Measurements from ENCODE around the gene TBPL2. TPM values are rescaled to one million over a fixed set of nuclear protein-coding genes. Genes with fewer than 3 reads are reported as not detected.
"Not testable (repeated sequence)": the region's sequence is repeated elsewhere in the genome, so short reads cannot be mapped to it uniquely, and the experiment has no call there.

Gene TBPL2
- total RNA-seq (2021; fragmentation: NEBNext Ultra II Directional; extraction: Animal tissue kit (Norgen Biotek cat#: 25700)): not detected
- long read RNA-seq: 0 reads

DNA sequence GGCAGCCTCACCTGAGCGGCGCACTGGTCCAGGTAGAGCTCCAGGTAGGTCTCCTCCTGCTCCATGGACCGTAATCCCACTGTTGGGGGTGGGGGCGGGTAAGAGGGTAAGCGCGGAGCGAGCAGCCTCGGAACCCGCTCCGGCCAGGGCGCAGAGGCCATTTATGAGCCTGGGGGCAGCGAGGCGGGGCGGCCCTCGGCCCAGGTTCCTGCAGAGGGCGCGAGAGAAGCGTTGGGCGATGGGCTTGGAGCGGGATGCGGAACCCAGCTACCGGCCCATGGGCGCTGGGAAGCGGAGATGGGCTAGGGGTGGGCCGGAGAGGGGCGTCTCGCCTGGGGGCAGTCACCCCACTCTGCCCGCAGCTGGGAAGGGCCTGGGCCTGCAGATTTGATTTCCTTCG, at the start of gene TBPL2:
Gene TBPL2, minus strand, starts transcription at position 232 of the 400 bp plus-strand sequence. Its CDS starts 167 bp downstream, at position 65.
- Mint-ChIP-seq H3K4me3 (no peak within 1 kb of the TSS), H3K4me1 (ENCODE audit: low read depth) (no peaks in the 10 kb centered on the region), H3K9me3 (no peaks in the 10 kb centered on the region), H3K36me3 (ENCODE audit: low read depth) (no peaks in the 10 kb centered on the region), H3K27me3 (ENCODE audit: insufficient read depth) (peaks cover 5% of the 10 kb centered on the region; the same call in 1 of the 2 replicates), H3K27ac (no peak within 1 kb of the TSS)
- no peak for DNase-seq
- TF ChIP-seq CTCF (IDR thresholded peaks at IDR 0.05): peak; percentile 23; the same call in 1 of the 2 replicates

DNA sequence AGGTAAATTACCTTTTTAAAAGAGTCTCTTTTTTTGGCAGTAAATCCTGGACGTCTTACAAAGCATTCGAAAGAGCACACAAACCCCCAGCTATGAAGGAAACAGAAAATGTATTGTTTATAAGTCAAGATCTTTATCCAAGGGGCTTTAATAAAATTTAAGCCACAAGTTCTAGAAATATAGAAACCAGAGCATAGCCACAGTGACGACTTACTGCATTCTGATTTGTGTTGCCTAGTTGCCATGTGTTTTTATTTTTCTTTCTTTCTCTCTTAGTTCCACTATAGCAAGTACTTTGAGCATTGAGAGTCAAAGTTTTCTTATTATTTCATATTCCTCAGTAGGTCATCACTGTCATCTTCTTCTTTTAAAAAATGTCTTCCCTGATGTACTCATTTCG, 47.8 kb upstream of the TBPL2 start:
- Mint-ChIP-seq H3K27me3 (ENCODE audit: insufficient read depth) (peaks cover 14% of the 10 kb centered on the region), H3K27ac (no peak overlapping the region), H3K4me3 (no peak overlapping the region), H3K36me3 (ENCODE audit: low read depth) (no peaks in the 10 kb centered on the region), H3K9me3 (no peaks in the 10 kb centered on the region; the same call in 1 of the 2 replicates), H3K4me1 (ENCODE audit: low read depth) (peaks cover 3% of the 10 kb centered on the region)
- no peak for TF ChIP-seq CTCF (IDR thresholded peaks at IDR 0.05)
- DNase-seq: no peak

- TF ChIP-seq CTCF (IDR thresholded peaks at IDR 0.05): no peak
- peaks cover 12% of the 10 kb centered on the region for H3K27me3 Mint-ChIP-seq (ENCODE audit: insufficient read depth)
- no peaks in the 10 kb centered on the region for H3K36me3 Mint-ChIP-seq (ENCODE audit: low read depth)
- peaks cover 10% of the 10 kb centered on the region for H3K4me1 Mint-ChIP-seq (ENCODE audit: low read depth)
- no peak overlapping the region for H3K4me3 Mint-ChIP-seq
- no peak for DNase-seq
- H3K9me3 Mint-ChIP-seq: no peaks in the 10 kb centered on the region
- no peak overlapping the region for H3K27ac Mint-ChIP-seq
Measured at GRCh38 chr14:55482936-55483605, 42.7 kb upstream of the TBPL2 start.

GRCh38 chr14:55481769-55482168, 41.4 kb upstream of the TBPL2 start:
- Mint-ChIP-seq H3K27ac (no peak overlapping the region), H3K4me1 (ENCODE audit: low read depth) (peaks cover 10% of the 10 kb centered on the region), H3K36me3 (ENCODE audit: low read depth) (no peaks in the 10 kb centered on the region), H3K27me3 (ENCODE audit: insufficient read depth) (peaks cover 12% of the 10 kb centered on the region), H3K9me3 (no peaks in the 10 kb centered on the region), H3K4me3 (no peak overlapping the region)
- DNase-seq: no peak
- TF ChIP-seq CTCF (IDR thresholded peaks at IDR 0.05): no peak

DNA sequence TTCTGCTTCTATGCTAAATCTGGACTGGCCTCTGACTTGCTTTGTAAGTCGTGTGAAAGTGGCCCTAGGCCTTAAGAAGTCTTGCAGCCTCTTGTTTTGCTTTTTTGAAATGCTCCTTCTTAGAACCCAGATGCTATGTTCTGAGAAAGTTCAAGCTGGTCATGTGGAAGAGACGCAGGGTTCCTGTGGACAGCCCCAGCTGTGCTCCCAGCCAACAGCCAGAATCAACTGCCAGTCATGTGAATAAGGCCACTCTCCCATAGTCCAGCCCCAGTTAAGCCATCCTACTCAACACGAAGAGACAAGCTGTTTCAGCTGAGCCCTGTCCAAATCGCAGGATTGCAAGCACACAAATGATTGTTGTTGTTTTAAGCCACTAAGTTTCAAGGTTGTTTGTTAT, 37.3 kb upstream of the TBPL2 start:
- Mint-ChIP-seq H3K27me3 (ENCODE audit: insufficient read depth) (peaks cover 2% of the 10 kb centered on the region), H3K4me1 (ENCODE audit: low read depth) (peaks cover 2% of the 10 kb centered on the region)
- DNase-seq: no peak

DNA sequence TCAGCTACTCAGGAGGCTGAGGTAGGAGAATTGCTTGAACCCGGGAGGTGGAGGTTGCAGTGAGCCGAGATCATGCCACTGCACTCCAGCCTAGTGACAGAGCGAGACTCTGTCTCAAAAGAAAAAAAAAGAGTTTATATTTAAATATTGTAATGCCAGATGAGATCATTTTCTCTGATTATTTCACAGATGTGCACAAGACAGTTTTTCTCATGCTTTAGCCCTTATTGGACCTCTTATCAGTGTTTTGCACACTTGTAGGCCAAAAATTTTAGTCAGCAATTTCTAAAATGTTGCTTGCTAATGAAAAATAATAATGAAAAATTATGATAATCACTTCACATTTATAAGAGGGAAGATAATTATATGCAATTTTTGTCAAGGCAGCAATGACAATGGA, 36.0 kb upstream of the TBPL2 start:
- not testable (repeated sequence) for H3K27ac Mint-ChIP-seq; H3K27me3 Mint-ChIP-seq (ENCODE audit: insufficient read depth); H3K4me1 Mint-ChIP-seq (ENCODE audit: low read depth); H3K9me3 Mint-ChIP-seq; DNase-seq; H3K36me3 Mint-ChIP-seq (ENCODE audit: low read depth); H3K4me3 Mint-ChIP-seq

More for the DNA sequence above, 37.3 kb upstream of the TBPL2 start:
- H3K36me3 Mint-ChIP-seq (ENCODE audit: low read depth): no peaks in the 10 kb centered on the region
- H3K4me3 Mint-ChIP-seq: no peak overlapping the region
- H3K27ac Mint-ChIP-seq: no peak overlapping the region
- TF ChIP-seq CTCF (IDR thresholded peaks at IDR 0.05): no peak
- H3K9me3 Mint-ChIP-seq: no peaks in the 10 kb centered on the region

All from HFFc6 (cell line).